ENCODE measurements around the gene ATP8B1.

- TF ChIP-seq CTCF (IDR thresholded peaks at IDR 0.05; ENCODE audit: borderline replicate concordance, extremely low read depth, low read length, poor library complexity, severe bottlenecking), result no peak
- no peak for TF ChIP-seq EZH2 (IDR thresholded peaks at IDR 0.05; ENCODE audit: borderline replicate concordance, low read depth, low read length, severe bottlenecking)
Observed at GRCh38 chr18:57697426-57697825, 105.7 kb downstream of the ATP8B1 start.

Data from DND-41 (cell line).